ENCODE data around the gene UBE2E2.

Gene UBE2E2

DNA sequence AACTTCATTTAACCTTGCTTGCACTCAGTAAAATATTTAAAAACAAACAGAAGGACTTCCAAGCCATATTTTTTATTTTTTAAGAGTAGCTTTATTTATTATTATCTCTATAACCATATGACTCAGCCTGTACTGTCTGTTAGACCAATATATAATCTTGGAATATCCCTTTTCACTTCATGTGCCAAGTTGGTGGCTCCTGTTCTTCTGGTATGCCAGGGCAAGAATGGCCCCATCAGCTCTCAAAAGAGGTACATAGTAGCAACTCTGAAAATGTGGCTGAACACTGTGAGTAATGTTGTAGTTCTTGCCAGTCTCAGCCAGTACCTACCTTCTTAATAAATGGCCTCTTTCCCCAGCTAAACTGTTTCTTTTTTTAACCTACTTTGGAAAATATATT lies 345.6 kb downstream of the UBE2E2 start:
- DNase-seq = no peak

DNA sequence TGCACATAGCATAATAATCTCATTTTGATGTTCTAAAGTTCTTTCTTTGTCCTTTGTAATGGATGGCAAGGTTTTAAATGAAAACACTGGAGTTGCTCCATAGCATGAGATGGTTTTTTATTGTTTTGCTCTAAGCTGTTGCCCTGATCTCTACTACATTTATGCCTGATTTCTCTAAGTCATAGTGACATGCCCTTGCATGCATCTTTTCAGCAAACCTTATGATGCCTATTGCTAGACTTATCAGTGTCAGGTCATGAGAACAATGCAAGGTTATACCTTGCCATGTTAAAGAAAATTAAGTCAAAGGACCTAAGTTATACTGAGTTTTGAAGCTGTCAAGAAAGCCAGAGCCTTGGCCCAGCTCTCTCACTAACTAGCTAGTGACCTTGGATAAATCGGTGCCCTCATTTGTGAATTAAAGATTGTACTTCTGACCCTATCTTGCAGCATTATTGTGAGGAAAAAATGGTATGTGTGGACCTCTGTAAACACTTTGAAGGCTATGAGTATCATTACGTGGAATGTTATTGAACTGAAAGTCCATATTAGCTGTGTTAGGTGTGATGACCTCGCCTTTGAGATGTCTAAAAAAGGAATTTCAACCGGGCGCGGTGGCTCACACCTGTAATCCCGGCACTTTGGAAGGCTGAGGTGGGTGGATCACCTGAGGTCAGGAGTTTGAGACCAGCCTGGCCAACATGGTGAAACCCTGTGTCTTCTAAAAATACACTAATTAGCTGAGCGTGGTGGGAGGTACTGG lies 346.2 kb downstream of the UBE2E2 start:
- no peak for DNase-seq

DNA sequence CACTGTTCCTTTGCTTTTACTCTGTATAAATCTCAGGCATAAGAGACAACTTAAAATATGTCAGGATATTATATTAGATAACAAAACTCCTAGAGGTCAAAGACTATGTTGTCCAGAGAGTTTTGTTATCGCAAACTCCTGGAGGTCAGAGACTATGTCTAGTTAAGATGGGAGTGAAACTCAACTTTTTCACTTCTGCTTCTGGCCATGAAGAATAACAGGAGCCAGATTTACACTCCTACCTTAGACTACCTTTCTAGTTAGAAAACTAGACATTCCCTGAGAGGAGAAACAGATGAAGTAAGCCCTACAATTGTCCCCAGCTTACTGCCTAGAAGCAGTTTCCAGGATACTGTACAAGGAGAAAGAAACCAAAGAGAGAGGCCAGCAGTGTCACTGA lies 347.3 kb downstream of the UBE2E2 start:
- no peak for DNase-seq

DNA sequence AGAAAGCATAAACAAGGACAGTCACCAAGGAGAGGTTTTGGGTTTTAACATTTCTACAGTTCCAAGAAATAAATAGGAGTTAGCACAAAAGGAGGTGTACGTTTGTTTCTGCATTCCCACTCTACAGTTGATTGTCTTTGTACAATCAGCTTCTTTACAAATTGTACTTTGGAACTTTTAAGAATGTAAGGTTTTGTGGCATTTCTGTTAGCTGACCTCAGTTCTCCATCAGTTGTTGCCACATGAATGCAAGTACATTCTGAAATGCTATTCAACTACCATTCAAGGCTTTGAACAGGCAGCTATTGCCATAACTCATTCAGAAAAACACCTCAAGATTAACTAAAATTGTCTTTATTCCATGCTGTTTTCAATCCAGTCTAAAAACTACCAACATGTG lies 349.4 kb downstream of the UBE2E2 start:
- no peak for DNase-seq

DNA sequence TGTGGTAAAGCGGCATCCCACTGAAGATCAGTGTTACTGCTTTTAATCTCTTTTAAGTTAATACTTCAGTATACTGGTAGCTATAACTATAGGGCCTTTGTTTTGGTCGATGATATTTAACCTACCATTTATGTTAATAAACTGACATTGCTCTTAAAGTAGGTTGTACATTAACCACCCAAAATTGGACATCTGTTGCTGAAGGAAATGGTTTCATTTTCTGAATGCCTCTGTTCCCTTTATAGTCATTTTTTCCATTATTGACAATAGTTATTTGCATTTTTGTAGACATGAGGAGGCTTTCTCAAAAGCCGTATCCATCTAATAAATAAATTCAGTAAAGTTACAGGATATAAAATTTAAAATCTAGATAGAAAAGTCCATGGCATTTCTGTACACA lies 350.2 kb downstream of the UBE2E2 start:
- no peak for DNase-seq

DNA sequence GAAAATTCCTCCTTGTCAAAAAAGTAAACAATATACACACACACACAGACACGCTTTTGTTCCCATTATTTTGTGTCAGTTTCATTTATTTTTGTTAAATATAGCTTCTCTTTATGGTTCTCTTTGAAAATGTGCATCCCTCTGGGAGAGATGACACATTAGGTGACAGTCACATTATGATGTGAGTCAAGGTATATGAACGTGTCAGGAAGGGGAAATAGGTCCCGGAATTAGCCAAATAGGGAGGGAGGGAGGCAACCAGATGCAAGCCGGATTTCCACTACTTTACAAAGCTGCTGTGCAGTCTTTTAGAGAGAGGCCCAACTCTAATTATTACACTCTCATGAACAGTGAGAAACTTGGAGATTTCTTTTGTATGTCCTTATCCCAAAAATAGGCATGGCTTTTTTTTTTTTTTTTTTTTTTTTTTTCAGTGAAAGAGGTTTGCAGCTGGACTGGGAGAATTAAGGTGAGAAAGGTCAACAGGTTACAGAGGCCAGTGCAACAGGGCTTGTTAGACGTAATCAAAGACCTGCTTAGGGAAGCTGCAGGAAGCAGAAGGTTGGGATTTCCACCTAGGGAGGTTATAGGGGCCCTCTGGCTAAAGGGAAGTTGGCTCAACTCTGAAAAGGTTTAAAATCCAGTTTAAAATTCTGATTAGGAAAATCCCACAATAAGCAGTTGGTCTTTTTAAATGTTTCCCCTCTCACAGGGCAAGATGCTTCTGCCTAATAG lies 362.1 kb downstream of the UBE2E2 start:
- no peak for DNase-seq

DNA sequence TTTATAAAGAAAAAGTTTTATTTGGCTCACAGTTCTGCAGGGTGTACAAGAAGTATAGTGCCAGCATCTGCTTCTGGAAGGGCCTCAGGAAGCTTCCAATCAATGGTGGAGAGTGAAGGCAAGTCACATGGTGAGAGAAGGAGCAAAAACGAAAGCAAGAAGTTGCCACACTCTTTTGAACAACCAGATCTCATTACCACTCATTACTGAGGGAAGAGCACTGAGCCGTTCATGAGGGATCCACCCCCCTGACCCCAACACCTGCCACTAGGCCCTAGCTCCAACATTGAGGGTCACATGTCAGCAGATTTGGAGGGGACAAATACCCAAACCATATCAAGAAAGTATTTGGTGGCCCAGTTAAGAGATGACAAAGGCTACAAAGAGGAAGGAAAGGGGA lies 363.4 kb downstream of the UBE2E2 start:
- no peak for DNase-seq

DNA sequence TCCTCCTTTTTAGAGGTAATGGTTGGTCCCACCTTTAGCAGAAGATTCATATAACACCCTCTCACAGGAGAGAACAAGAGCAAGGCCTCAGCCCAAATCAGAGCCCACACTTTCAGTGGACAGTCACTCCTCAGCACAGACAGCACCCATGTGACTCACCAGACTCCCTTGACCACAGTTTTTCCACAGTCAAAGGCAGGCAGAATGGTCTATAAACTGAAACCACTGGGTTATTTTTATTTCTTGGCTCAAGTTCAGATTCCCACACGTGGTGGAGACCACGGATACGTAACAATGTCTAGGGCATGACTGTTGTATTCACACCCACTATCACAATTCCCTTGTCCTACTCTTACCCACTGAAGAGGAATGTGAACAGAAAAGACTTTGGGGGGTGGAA lies 364.8 kb downstream of the UBE2E2 start:
- no peak for DNase-seq

DNA sequence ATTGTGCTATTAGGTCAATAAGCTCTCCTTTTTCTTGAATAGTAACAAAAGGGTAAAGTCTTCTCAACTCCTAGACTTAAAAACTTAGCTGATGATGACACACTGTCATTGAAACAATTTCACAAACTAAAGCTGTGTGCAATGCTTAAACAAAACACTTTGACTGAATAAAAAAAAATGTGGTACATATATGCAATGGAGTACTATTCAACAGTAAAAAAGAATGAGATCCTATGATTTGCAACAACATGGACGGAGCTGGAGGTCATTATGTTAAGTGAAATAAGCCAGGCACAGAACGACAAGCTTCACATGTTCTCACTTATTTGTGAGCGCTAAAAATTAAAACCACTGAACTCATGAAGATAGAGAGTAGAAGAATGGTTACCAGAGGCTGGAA lies 370.7 kb downstream of the UBE2E2 start:
- DNase-seq = no peak

DNA sequence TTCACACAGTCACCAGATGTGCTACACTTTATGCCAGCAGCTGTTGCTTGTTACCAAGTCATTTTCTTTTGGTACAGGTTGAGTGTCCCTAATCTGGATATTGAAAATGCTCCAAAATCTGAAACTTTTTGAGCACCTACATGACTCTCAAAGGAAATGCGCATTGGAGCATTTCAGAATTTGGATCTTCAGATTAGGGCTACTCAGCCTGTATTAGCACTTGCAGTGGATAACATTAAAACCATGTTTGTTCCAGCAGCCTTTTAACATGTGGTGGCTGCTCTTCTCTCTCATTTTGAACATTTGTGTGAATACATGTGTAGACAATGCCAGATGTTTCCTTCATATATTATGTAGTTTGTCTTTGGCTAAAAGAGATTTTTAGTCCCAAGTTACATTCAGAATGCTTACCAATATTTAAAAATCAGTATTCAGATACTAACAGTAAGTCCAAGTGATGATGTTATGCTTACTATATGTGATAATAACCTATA lies 371.7 kb downstream of the UBE2E2 start:
- DNase-seq = no peak

DNA sequence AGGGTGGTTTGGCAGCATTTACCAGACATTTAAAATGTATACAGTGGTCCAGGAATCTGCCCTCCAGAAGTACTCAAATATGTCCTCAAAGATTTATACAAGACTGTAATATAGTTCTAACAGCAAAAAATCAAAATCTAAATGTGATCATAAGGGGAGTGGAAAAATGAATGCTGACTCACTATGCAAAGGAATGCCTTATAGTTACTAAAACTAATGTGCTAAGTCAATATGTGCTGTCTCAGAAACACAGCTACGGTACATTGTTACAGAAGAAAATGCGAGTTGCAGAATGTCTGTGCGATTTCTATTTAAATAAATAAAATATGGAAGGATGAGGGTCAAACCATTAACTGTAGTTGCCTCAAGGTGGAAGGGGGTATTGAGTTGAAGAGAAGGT lies 372.6 kb downstream of the UBE2E2 start:
- DNase-seq = no peak

DNA sequence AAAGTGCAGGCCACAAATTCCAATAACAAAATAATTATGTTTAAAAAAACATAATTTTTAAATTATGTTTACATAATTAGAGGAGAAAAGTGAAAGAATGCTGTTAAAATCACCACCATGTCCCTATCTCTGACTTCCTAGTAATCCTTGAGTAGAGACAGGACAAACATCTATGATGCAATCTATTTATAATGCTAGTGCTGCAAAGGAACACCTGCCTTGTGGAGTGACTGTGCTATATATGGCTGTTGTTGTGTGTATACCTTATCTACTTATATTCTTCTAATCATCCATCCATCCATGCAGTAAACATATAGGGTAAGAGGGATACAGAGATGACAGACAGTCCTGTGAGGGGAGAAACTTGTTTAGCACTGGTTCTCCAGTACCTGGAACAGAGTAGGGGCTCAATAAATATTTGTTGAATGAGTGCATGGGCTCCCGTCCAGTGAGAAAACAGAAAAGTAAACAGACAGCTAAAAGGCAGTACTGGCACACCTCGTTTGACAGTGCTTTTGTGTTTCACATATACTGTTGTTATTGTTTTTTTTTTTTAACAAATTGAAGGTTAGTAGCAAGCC lies 373.3 kb downstream of the UBE2E2 start:
- no peak for DNase-seq

DNA sequence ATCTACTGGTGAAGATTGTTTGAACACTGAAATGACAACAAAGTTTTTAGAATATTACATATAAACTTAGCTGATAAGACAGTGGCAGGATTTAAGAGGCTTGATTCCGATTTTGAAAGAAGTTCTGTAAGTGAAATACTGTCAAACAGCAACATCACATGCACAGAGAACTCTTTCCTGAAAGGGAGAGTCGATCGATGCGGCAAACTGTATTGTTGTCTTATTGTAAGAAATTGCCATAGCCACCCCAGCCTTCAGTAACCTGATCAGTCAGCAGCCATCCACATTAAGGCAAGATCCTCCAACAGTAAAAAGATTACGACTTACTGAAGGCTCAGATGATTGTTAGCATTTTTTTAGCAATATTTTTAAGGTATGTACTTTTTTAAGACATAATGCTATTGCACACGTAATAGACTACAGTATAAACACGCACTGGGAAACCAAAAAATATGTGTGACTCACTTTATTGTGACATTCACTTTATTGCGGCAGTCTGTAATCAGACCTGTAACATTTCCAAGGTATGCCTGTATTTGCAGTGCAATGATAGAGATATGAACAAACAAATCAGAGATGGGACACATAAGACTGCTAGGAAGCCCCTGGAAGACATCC lies 377.1 kb downstream of the UBE2E2 start:
- DNase-seq = no peak

DNA sequence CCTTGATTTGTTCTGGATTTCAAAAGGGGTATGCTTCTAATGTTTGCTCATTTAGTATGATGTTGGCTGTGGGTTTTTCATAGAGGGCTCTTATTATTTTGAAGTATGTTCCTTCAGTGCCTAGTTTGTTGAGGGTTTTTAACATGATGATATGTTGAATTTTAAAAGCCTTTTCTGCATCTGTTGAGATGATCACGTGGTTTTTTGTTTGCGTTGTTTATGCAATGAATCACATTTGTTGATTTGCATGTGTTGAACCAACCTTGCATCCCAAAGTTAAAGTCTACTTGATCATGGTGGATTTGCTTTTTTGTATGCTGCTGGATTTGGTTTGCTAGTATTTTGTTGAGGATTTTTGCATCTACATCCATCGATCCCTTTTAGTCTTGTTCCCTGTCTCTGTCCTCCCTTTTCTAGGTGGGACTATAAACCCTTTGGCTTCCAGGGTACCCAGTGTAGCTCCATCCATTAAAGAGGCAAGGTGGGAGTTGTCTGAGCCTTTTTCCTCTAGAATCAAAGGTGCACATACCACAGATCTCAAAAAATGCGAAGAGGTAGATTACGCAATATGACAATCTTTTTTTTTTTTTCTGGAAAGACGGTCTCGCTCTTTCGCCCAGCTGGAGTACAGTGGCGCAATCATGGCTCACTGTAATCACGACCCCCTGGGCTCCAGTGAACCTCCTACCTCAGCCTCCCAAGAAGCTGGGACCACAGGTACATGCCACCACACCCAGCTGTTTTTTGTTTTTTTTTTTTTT lies 381.0 kb downstream of the UBE2E2 start:
- DNase-seq = no peak

DNA sequence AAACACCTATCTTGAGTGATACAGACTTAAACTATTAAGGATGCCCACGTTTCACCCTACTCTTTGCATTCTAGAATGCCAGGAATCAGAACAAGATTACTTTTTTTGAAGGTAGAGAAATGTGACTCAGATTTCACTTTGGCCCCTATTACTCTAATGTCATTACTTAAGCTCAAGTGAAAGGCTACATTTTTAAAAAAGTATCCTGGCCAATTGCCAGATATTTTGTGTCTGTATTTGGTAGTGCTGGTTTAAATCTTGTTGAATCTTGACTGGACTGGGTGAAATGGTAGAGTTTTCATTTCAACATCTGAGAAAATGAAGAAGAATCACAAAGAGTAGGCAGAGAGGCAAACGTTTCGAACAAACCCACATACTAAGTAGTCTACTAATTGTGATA lies 384.4 kb downstream of the UBE2E2 start:
- DNase-seq = no peak

DNA sequence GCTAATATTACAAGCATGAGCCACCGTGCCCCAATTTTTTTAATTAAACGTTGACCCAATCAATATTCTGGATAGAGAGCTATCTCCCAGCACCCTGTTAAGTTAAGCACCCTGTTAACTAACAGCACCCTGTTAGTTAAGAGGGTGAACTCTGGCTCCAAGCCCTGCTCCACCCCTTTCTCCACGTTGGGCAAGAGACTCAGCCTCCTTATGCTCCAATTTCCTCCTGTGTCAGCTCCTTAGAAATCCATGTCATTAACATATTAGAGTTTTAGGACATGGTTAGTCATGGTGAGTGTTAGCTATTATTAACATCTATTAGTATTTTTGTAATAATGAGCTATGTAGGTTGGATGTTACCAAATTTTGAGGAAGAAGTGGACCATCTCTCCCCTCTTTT lies 385.4 kb downstream of the UBE2E2 start:
- no peak for DNase-seq

DNA sequence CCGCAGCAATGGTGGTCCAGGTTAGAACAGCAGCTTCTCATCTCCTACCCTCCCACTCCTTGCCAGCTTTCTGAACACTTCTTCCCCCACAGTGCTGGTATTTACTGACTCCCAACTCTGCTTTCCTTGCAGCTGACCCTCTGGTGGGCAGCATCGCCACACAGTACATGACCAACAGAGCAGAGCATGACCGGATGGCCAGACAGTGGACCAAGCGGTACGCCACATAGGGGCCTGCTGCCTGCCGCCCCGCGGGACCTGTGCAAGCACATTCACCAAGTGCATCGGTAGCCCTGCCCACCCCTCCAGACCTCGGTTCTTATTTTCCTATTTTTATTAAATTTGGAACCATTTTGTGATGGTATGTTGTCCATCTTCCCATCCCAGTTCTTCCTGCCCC lies 386.5 kb downstream of the UBE2E2 start:
- no peak for DNase-seq

DNA sequence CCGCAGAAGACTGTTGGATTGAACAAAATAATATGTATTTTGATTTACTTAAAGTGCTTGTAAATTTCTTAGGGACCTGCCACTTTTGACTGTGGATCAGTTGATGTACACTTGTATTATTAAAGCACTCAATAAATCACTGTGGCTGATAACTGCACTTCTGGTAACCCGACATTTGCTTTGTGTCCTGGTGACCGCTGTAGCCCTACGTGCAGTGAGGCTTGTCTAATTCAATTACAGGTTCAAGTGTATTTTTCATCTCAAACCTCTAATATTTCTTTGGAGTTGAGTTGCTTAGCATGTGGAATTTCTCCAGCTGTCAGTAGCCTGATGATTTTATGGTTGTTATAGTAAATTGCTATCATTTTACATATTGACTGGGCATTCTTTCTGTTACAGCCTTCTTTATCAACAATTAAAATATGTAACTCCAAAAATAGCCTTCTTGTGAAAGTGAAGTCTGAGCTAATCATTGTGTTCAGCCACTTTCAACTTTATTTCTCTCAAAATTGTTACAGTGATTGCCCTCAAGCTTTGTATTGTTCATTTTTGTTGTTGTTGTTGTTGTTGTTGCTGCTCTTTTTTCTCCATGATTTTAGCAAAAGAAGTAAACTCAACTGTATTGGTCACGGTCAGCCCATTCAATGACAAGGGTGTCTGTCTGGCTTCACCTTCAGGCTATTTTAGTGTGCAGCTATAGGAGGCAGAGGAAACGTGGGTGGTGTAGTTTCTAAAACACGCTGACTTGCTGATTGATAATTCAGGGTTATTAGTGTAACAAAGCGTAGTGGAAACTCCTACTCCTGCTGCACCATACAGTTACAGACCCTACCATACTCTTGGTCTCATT lies 387.5 kb downstream of the UBE2E2 start:
- DNase-seq = no peak

DNA sequence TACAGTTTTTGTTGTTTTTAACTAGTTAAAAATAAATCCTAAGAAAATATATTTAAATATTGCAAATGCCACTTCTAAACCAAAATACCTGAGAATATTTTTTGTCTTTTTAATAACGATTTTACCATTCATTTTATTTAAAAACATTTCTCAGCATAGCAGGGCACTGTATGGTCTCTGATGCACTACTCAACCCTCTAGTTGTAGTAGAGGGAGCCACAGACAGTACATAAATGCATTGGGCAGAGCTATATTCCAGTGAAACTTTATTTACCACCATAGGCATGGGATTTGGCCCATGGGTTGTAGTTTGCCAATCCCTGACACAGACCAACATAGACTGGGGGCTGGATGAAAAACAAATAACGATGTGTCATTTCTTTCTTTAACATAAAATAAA lies 388.2 kb downstream of the UBE2E2 start:
- DNase-seq = no peak

DNA sequence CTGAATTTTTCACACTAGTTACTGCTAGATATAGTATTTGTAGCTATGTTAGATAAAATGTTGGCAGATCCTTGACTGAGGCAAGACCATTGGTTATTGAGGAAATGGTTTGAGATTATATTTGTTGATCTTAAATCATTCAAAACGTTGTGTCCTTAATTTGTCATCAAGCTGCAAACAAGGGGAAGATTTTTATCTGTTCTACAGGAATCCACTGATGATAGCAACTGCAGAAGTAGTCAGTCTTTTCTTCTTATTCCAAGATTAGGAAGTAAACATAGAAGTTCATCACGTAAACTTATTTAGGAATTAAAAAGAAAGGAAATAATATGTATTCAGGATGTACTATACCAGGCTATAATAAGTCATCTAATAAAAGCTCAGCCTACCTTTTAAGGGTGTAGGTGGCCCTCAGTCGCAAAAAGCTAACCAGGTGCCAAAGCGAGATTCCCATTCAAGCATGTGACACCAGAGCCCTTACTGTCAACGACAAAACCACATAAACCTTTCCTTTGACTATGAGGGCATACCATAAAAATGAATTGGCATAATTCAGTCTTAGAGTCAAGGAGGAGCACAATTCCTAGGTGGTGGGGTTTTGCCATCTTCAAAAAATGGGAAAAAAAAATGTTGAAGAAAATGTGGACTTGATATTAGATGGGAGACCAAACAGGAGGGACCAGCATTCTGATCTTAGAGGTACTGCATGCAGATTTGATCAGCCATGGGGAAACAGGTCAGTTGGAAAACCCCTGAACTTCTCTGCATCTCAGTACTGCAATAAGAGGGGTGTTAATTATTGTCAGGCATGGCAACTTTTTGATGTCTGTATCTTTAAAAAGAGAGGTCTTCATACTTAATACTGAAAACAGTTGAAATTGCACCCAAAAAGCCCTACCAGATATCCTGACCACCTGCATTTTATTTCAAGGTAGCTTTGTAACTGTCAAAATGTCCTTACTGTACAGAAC lies 390.1 kb downstream of the UBE2E2 start:
- no peak for DNase-seq

DNA sequence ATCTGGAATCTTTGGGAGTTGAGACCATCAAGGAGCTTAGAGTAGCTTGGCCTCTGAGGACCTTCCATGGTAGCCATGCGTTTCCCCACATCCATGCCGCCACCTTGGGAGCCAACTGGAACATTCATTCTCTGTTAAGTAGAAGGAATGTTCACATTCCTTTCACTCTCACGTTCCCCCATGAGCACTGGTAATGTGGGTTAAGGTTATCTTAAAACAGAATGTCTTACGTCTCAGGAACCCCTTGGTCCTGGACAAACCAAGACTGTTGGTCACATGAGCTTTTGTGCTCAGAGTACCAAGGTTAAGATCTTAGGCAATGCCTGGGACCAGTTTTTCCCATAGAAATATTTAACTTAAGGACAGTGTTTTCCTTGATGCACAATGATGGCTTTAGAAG lies 390.9 kb downstream of the UBE2E2 start:
- no peak for DNase-seq

All from stimulated activated CD4-positive, alpha-beta T cell treated with anti-CD3 and anti-CD28 coated beads, Interleukin-4, amount 100 ng/mL, for 4 hours (primary cell).